CD4-positive, alpha-beta T cell treated with Interleukin-1 beta for 1 hour (primary cell): ENCODE results near the gene GDPGP1.
"Not testable (repeated sequence)": the region's sequence is repeated elsewhere in the genome, so short reads cannot be mapped to it uniquely, and the experiment has no call there.

ENCODE experiments used
- DNase-seq, 2 donors: peaks; one replicate each; pipeline ENCODE4 v3.0.0-alpha.2; 2020 to 2022

Gene GDPGP1

DNA sequence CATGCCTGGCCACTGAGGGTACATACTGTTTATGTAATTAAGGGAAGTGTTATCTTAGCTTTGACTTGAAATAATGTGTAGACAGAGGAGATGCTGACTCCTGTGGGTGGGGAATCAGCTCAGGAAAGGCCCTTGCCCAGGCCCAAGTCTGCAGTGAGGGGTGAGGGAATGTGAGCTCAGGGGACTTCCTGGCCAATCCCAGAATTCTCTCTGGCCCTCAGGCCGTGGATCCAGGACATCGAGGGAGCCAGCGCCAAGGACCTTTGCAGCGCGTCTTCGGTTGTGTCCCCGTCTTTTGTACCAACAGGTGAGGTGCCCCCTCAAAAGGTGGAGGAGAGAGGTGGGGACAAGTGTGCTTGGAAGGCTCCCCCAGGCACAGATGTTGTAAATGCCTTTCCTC lies 6.7 kb upstream of the GDPGP1 start:
- DNase-seq = no peak

- no peak for DNase-seq
These were observed 5.9 kb upstream of the GDPGP1 start for GRCh38 chr15:90227816-90228772.

- no peak for DNase-seq
These were observed 5.0 kb upstream of the GDPGP1 start for GRCh38 chr15:90228960-90229359.

DNA sequence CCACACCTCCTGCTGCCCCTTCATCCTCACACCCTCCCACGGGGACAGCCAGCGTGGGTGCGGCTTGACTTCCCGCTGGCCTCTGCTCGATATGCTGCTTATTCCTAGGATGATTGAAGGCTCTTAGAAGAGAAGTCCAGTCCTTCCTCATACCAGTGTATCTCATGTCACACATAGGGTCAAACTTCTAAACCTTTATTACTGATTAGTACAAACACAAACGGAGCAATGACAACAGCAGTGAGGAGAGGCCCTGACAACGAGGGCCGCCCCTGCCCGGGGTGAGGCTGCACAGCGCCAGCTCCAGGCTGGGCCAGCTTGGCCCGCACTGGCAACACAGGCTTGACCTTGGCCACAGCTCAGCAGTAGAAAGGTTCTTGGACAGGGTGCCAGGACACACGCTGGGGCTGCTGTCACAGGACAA lies 3.9 kb upstream of the GDPGP1 start:
- DNase-seq = no peak

DNA sequence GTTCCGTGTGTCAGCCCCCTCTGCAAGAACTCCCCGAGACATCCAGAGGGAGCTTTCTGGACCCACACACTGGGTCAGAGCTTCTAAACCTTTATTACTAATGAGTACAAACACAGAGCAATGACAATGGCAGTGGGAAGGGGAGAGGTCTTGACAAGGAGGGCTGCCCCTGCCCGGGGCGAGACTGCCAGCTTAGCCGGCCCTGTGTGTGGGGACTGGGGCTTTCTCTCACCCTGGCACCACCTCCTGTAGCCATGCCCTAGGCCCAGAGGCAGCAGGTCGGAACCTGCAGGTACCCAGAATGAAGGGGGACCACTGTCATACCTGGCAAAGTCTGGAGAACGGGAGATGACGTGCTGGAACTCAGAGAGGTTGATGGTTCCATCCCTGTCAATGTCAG lies 3.4 kb upstream of the GDPGP1 start:
- no peak for DNase-seq

GRCh38 chr15:90231028-90232017 lies 2.7 kb upstream of the GDPGP1 start:
- peak; percentile 87 to 90 for DNase-seq

- DNase-seq = peak in 1 of 2 donors; percentile 31
These were observed 1.8 kb upstream of the GDPGP1 start for GRCh38 chr15:90232196-90232595.

- DNase-seq = no peak
These were observed 1.0 kb upstream of the GDPGP1 start for GRCh38 chr15:90232941-90233386.

DNA sequence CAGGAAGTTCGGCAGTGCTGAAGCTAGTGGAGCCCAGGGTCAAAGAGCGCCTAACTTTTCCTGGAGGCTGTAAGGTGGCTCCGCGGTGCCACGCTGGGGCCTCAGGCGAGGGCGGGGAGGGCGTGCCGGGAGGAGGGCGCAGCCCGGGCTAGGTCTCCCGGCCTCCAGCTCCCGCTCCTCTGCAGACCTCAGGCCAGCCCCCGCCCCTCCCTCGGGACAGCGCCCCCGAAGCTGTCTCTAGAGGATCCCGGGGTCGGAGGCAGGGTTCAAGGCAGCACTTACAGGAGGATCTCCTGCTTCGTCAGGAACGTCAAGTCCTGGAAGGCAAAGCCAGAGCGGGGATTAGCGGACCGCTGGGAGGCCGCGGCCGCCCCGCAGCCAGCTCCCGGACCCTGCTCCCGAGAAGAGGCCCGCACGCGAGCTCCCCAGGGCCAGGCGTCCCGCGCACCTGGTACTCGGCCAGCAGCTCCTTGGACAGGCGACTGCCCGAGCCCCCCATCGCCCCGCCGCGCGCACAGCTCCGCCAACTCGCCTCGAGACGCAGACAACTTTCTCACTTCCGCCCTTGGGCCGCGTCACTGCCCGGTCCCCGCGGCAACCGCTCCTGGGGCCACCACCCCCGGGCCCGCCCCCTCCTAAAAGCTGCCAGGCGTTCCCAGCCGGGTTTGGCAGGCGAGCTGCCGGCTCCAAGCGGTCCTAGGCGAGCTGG lies 468 bp upstream of the GDPGP1 start, which contains the start of gene CIB1:
TSS of gene CIB1 (minus strand) at position 555 of the 709 bp plus-strand sequence. CDS start at position 499, 56 bp downstream.
- peak; percentile 97 to 99 for DNase-seq

DNA sequence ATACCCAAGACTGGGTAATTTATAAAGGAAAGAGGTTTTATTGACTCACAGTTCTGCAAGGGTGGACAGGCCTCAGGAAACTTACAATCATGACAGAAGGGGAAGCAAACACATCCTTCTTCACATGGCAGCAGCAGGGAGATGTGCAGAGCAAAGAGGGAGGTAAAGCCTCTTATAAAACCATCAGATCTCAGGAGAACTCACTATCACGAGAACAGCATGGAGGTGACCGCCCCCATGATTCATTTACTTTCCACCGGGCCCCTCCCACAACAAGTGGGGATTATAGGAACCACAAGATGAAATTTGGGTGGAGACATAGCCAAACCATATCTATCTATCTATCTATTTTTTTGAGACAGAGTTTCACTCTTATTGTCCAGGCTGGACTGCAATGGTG lies 5.4 kb downstream of the GDPGP1 start:
- no peak for DNase-seq

- DNase-seq = no peak
These were observed 6.8 kb downstream of the GDPGP1 start for GRCh38 chr15:90240856-90241255.

DNA sequence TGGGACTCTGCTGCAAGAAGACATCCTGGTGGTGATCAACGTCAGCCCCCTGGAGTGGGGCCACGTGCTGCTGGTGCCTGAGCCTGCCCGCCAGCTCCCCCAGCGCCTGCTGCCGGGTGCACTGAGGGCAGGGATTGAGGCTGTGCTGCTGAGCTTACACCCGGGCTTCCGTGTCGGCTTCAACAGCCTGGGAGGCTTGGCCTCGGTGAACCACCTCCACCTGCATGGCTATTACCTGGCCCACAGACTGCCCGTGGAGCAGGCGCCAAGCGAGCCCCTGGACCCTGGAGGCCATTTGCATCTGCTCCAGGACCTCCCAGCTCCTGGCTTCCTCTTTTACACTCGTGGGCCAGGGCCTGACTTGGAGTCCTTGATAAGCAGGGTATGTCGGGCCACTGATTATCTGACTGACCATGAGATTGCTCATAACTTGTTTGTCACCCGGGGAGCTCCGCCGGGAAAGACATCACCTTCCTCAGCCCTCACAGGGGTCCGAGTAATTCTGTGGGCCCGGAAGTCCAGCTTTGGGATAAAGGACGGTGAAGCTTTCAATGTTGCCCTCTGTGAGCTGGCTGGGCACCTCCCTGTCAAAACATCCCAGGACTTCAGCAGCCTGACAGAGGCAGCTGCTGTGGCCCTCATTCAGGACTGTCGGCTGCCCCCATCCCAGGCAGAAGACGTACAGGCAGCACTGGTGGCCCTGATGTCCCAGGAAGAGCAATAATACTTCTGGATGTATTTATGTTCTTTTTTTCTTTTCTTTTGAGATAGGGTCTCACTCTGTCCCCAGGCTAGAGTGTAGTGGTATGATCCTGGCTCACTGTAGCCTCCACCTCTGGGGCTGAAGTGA lies 7.6 kb downstream of the GDPGP1 start:
- no peak for DNase-seq

DNA sequence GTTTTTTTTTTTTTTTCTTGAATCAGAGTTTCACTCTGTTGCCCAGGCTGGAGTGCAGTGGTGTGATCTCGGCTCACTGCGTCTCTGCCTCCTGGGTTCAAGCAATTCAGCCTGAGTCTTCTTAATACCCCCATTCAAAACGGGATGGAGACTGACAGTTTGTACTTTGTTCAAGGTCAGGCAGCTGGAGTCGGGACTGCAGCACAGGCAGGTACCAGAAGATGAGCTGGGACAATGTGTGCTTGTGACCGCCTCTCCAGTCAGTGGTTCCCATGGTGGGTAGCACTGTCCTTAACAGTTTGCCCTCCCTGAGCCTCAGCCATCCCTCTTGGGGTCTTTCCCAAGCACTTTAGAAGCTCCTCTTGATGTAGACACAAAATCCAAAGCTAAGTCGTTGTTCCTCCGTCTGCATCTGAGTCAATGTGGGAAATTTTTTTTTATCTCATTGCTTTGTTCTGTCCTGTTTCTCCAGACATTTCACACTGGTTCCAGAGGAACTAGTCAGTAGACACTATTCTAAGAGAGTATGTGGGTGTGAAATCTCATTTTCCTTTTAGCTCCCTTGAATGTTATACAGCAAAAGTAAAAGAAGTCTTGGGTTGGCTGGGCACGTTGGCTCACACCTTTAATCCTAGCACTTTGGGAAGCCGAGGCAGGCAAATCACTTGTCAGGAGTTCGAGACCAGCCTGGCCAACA lies 10.1 kb downstream of the GDPGP1 start:
- DNase-seq = no peak

DNA sequence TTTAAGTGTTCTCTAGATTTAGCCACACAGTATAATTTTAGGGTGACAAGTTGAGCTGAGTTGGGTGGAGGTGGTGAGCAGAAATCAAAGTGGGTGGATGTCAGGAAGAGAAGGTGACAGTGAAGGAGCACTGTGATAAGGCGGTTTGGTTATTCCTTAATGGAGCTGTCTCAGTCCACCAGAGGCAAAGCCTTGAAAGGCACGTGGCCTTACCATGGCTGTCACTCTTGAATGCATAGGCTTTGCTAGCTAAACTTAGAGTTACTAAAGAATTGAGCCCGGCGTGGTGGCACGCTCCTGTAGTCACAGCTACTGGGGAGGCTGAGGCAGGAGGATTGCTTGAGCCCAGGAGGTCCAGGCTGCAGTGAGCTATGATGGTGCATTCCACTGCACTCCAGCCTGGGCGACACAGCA lies 14.8 kb downstream of the GDPGP1 start:
- DNase-seq = no peak

- DNase-seq = peak; percentile 74 to 80
These were observed 15.3 kb downstream of the GDPGP1 start, which contains the start of gene TTLL13 for GRCh38 chr15:90249203-90249863. TSS of gene TTLL13 (plus strand) at chr15:90249556. CDS start at chr15:90250631, 1,075 bp downstream.

DNA sequence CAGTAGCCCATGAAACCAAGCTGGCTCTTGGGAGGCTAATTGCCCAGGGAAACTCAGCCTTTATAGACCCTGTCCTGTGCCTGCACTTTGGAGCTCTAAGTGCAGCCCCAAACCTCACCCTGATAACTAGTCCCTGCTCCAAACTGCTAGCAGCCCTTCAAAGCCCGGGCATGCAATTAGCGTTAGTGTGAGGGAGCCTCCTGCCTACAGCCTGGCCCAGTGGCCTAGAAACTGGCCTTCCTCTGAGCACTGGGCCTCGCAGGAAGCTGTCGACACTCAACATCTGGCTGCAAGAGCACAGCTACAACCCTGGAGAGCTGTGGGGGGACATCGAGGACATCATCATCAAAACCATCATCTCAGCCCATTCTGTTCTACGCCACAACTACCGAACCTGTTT lies 23.8 kb downstream of the GDPGP1 start:
- no peak for DNase-seq

DNA sequence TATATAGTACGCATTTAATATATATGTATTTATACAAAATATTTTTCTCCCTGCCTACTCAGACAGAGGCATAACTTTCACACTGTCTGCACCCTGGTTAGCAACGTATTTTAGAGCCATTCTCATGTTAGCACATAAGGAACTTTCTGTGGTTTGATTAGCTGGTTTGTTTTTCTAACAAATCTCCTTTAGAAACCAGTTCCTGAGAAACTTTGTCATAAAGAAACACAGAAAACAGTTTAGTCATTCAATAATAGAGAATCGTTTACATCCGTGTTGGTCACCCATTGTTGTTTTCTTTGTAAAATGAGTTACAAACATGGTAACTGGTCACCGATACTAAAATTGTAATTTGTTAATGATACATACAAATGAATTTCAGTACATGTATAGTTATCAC lies 25.5 kb downstream of the GDPGP1 start:
- DNase-seq = no peak

DNA sequence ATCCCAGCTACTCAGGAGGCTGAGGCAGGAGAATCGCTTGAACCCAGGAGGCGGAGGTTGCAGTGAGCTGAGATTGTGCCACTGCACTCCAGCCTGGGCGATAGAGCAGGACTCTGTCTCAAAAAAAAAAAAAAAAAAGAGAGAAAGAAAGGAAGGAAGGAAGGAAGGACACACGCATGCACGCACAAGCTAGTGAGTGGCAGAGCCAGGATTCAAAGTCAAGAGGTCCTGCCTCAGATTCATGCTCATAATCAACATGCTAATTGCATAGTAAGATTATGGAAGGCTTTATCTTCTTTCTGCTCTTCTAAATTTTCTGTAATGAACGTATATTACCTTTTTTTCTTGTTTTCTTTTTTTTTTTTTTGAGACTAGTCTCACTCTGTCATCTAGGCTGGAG lies 26.7 kb downstream of the GDPGP1 start:
- not testable (repeated sequence) for DNase-seq

GRCh38 chr15:90261811-90262210 lies 27.8 kb downstream of the GDPGP1 start:
- no peak for DNase-seq

DNA sequence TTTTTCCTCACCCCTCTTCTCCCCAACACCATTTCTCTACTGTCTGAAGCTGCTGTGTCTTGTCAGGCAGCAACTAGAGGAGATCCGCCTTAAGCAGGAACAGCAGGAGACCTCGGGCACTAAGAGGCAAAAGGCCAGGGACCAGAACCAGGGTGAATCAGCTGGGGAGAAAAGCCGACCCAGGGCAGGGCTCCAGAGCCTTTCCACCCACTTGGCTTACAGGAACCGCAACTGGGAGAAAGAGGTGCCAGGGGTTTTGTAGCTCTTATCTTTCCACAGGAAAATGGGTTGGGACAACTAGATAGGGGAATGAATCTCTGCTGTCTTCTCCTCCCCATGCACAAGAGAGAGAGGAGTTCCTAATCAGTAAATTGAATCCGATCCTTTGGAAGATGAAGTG lies 28.4 kb downstream of the GDPGP1 start:
- DNase-seq = no peak
